GM12864 (cell line): ENCODE measurements around the gene PCSK2.

ENCODE experiments used
- DNase-seq: peaks from one replicate; pipeline ENCODE4 v3.0.0-alpha.2; 2011; ENCODE audit warnings: low read depth
- H3K4me3 ChIP-seq: 2 replicates; pipeline ENCODE4 v1.5.1; 2011; ENCODE audit warnings: mild to moderate bottlenecking, low read depth, low read length, control low read depth
- TF ChIP-seq, protein P1 (sequence below): IDR thresholded peaks from 2 replicates; pipeline ENCODE4 v1.5.1; 2011; ENCODE audit warnings: low read depth, mild to moderate bottlenecking, moderate library complexity, low read length, control low read depth, inconsistent platforms; ENCODE audit errors: missing control alignments

The PCSK2 gene

DNA sequence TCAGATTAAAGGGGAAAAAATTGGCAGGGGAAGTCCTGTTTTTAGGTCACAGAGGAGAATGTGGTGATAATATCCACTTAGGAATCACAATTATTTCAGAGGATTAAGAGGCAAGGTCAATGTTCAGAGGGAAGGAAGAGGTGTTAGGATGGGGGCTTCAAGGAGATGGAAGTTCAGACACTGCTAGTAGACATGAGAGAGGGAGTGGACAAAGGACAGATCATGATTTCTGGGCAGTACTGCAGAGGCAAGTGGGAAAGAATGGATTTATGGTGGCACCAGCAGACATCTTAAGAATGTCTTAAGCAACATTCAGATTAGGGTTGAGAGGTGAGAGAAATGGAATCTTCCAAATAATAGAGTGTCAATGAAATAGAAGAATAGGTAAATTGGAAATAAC, 9.9 kb downstream of the PCSK2 start:
- DNase-seq = no peak
- TF ChIP-seq, protein P1, sequence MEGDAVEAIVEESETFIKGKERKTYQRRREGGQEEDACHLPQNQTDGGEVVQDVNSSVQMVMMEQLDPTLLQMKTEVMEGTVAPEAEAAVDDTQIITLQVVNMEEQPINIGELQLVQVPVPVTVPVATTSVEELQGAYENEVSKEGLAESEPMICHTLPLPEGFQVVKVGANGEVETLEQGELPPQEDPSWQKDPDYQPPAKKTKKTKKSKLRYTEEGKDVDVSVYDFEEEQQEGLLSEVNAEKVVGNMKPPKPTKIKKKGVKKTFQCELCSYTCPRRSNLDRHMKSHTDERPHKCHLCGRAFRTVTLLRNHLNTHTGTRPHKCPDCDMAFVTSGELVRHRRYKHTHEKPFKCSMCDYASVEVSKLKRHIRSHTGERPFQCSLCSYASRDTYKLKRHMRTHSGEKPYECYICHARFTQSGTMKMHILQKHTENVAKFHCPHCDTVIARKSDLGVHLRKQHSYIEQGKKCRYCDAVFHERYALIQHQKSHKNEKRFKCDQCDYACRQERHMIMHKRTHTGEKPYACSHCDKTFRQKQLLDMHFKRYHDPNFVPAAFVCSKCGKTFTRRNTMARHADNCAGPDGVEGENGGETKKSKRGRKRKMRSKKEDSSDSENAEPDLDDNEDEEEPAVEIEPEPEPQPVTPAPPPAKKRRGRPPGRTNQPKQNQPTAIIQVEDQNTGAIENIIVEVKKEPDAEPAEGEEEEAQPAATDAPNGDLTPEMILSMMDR = no peak
- no peak overlapping the region for H3K4me3 ChIP-seq

DNA sequence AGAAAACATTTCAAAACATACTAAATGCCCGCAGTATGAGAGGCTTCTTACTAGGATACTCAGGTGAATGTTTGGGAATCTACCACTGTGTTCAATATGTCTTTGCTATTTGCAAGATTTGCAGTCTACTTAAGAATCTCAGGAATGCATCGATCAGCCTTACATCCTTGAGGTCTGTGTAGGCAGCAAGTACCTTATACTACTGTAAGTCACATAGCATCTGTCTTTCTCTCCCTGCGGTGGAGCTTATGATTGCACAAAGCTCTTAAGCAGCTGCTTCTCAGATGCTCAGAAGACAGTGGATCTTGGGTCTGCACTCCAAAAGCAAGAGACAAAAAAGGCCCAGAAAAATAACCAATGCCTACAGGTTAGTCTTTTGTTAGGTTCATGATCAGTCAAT, 21.4 kb downstream of the PCSK2 start:
- no peak overlapping the region for H3K4me3 ChIP-seq
- DNase-seq = no peak
- TF ChIP-seq, protein P1 = no peak

DNA sequence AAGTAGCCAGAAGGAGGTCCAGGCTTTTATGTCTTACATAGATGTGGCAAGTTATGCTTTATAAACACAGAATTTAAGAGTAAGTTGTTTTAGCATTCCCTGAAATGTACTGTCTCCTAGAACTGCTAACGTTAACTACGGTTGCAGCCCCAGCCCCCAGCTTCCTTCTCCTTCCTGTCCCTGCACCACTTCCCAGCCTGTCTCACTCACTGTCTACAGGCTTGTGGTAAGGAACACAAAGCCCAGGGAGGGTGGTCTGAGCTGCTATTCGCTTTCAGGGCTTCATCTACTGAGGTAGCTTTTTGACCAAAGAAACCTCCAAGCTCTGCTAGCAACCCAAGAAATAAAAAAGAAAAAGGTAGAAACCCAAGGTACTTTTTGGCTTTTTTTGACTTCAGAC, 35.9 kb downstream of the PCSK2 start:
- no peak for DNase-seq
- H3K4me3 ChIP-seq = no peak overlapping the region
- TF ChIP-seq, protein P1 = no peak

DNA sequence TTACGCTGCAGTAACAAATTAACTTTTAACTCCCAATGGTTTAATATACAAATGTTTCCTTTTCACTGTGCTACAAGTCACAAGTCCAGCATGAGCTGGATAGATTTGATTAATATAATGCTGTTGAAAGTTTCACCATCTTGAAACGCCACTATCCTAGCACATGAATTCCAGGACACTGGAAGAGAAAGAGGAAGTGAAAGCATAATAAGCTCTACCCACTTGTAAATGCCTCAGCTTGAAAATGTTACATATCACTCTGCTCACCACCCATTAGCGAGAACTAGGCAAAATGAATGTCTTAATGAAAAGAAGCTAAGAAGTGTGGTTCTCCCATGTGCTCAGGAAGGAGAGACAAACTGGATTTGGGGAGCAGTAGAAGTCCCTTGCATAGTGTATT, 46.9 kb downstream of the PCSK2 start:
- TF ChIP-seq, protein P1 = no peak
- H3K4me3 ChIP-seq = no peak overlapping the region
- DNase-seq = no peak

DNA sequence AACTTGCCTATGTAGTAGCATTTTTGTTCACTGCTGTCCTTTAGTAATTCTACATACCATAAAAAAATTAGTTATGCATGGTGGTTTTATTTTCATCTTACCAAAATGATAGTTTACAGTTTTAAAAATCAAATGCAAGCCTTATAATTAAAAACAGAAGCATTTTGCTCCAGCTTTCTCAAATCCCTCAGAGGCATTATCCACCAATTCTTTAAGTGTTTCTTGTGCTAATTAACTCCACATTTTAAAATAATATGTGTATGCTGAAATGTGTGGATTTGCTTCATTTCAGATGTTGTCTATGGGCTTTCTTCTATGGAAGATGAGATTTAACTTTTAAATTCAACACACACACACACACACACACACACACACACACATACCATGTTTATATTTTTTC, 49.3 kb downstream of the PCSK2 start:
- TF ChIP-seq, protein P1 = no peak
- H3K4me3 ChIP-seq = no peak overlapping the region
- DNase-seq = no peak

DNA sequence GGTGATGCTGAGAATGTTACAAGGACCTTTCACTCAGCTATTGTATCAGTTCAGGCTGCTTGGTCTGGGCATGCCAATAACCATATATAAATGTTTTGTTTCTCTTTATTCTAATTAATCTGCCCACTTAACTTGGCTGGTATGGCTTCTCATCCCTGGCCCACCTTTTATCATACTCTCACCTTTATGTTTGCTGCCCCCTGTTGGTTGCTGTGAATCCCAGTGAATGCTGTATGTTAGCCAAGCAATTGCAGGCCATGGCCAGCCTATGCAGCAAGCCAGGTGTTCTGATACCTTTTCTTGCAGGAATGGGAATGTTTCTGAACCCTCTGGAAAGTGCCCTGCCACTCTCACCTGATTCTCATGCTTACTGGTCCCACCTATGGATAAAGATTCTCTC, 54.6 kb downstream of the PCSK2 start:
- no peak overlapping the region for H3K4me3 ChIP-seq
- DNase-seq = no peak
- TF ChIP-seq, protein P1 = peak; percentile 61

DNA sequence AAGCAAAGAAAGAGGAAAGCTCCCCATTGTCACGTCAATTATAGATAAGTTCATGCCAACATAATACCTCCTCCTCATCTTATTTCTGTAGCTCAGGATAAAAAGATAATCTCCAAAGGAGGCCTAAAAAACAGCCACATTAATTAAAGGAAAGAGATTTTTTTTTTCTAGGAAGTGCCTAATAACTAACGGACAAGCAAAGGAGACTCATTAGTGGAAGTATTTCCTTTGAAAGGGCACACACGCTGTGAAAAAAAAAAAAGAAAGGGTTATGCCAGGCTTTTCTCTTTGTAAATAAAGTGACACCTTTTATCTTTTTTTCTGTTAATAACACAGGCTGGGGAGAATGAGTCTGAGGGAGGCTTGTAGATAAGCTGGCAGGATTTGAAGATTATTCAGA, 55.7 kb downstream of the PCSK2 start:
- DNase-seq = no peak

More for the DNA sequence above, 55.7 kb downstream of the PCSK2 start:
- TF ChIP-seq, protein P1 = no peak
- no peak overlapping the region for H3K4me3 ChIP-seq
